Stimulated activated memory B cell treated with anti-CD40 and anti-IgM and Interleukin-4, amounts not matched to agents 10 μg/mL and 1 μg/mL and 100 μg/mL, for 72 hours (primary cell): ENCODE data around the gene FASLG.
"Not testable (repeated sequence)": the region's sequence is repeated elsewhere in the genome, so short reads cannot be mapped to it uniquely, and the experiment has no call there.

Experiments used
- ATAC-seq: fragments of 150-1000 bp; cut with Tn5 transposase; 2 replicates; pipeline ENCODE4 v1.10.0; 2021
- H3K27ac Mint-ChIP-seq: one replicate; pipeline ENCODE4 v1.8.0; 2022; ENCODE audit warnings: mild to moderate bottlenecking, mixed read lengths
- H3K27me3 Mint-ChIP-seq: one replicate; pipeline ENCODE4 v1.8.0; 2022; ENCODE audit warnings: mixed read lengths
- H3K36me3 Mint-ChIP-seq: one replicate; pipeline ENCODE4 v1.8.0; 2022; ENCODE audit warnings: mixed read lengths
- H3K4me1 Mint-ChIP-seq: one replicate; pipeline ENCODE4 v1.8.0; 2022; ENCODE audit warnings: mixed read lengths
- H3K4me3 Mint-ChIP-seq: one replicate; pipeline ENCODE4 v1.8.0; 2022; ENCODE audit warnings: mild to moderate bottlenecking, moderate library complexity, mixed read lengths
- H3K9me3 Mint-ChIP-seq: one replicate; pipeline ENCODE4 v1.8.0; 2022; ENCODE audit warnings: mixed read lengths

The FASLG gene

DNA sequence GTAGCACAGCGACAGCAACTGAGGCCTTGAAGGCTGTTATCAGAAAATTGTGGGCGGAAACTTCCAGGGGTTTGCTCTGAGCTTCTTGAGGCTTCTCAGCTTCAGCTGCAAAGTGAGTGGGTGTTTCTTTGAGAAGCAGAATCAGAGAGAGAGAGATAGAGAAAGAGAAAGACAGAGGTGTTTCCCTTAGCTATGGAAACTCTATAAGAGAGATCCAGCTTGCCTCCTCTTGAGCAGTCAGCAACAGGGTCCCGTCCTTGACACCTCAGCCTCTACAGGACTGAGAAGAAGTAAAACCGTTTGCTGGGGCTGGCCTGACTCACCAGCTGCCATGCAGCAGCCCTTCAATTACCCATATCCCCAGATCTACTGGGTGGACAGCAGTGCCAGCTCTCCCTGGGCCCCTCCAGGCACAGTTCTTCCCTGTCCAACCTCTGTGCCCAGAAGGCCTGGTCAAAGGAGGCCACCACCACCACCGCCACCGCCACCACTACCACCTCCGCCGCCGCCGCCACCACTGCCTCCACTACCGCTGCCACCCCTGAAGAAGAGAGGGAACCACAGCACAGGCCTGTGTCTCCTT is at the start of gene FASLG:
Gene FASLG, plus strand, starts transcription at position 233 of the 583 bp plus-strand sequence. Its CDS starts 99 bp downstream, at position 332.
- no peak within 1 kb of the TSS for H3K4me3 Mint-ChIP-seq
- peaks cover 8% of the 10 kb centered on the region for H3K27me3 Mint-ChIP-seq
- peaks cover 19% of the 10 kb centered on the region for H3K4me1 Mint-ChIP-seq
- H3K27ac Mint-ChIP-seq, result no peak within 1 kb of the TSS
- H3K36me3 Mint-ChIP-seq, result no peaks in the 10 kb centered on the region
- peaks cover 4% of the 10 kb centered on the region for H3K9me3 Mint-ChIP-seq
- ATAC-seq, result peak; percentile 22

DNA sequence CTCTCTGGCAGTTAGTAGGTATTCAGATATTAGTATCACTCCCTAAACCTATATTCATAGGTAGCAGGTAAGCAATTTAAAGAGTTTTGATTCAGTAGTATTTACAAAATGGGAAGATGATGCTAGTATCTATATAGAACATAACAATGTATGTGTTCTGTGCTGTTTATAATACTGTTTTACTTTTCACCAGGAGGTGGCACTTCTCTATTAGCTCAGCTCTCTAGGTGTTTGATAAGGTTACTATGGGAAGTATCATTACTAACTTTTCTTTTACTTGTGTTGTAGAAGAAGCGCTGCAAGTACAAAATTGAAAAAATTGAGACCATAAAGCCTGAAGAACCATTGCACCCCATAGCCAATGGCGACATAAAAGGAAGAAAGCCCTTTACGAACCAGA is 49.4 kb upstream of the FASLG start:
- Mint-ChIP-seq H3K27ac (no peak overlapping the region), H3K4me3 (no peak overlapping the region), H3K4me1 (no peaks in the 10 kb centered on the region), H3K36me3 (peaks cover 38% of the 10 kb centered on the region), H3K27me3 (no peaks in the 10 kb centered on the region), H3K9me3 (no peaks in the 10 kb centered on the region)
- no peak for ATAC-seq

GRCh38 chr1:172612478-172612877 is 46.4 kb upstream of the FASLG start:
- no peak overlapping the region for H3K27ac Mint-ChIP-seq
- no peaks in the 10 kb centered on the region for H3K4me1 Mint-ChIP-seq
- peaks cover 9% of the 10 kb centered on the region for H3K9me3 Mint-ChIP-seq
- H3K4me3 Mint-ChIP-seq, result no peak overlapping the region
- no peak for ATAC-seq
- no peaks in the 10 kb centered on the region for H3K27me3 Mint-ChIP-seq
- H3K36me3 Mint-ChIP-seq, result peaks cover 21% of the 10 kb centered on the region

- Mint-ChIP-seq H3K4me1 (no peaks in the 10 kb centered on the region), H3K27ac (no peak overlapping the region)
- no peak for ATAC-seq
These were observed 45.6 kb upstream of the FASLG start for GRCh38 chr1:172613294-172613693.

DNA sequence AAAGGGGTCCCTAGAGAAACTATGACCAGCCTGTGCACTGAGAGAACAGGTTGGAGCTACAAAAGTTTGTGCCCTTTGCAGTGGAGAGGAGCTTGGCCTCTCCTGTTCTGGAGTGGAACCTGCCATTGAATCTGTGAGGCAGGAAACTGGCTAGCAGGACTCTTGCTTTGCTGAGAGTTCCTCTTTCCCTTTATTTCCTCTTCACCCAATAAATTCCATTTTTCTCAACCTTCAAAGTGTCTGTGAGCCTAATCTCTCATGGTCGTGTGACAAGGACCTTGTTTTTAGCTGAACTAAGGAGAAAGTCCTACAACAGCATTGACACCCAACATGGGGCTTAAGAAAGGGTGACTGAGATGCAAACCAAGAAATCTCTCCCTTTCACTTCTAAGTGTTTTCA is 42.7 kb upstream of the FASLG start:
- Mint-ChIP-seq H3K9me3 (peaks cover 20% of the 10 kb centered on the region), H3K27me3 (no peaks in the 10 kb centered on the region), H3K4me3 (no peak overlapping the region), H3K4me1 (no peaks in the 10 kb centered on the region), H3K36me3 (peaks cover 14% of the 10 kb centered on the region), H3K27ac (no peak overlapping the region)
- no peak for ATAC-seq

More at GRCh38 chr1:172613294-172613693, 45.6 kb upstream of the FASLG start:
- Mint-ChIP-seq H3K9me3 (peaks cover 11% of the 10 kb centered on the region), H3K27me3 (no peaks in the 10 kb centered on the region), H3K4me3 (no peak overlapping the region), H3K36me3 (peaks cover 21% of the 10 kb centered on the region)

DNA sequence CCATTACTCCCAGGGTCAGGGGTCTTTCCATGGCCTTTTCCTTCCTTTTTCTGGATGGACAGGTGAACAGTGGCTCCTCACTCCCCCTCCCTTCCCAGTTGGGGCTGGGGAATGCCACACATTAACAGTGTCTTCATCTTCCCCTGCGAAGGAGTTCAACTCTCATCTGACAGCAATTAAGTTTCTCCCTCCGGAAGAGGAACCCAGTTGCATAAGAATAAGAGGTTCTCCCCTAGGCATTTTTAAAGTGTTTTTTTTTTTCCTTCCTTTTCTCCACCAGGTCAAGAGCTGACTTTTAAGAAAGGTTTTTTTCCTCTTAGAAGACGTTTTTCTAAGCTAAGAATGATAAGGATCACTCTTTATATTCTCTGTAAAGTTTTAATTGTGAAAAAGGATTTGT is 42.3 kb upstream of the FASLG start:
- no peaks in the 10 kb centered on the region for H3K4me1 Mint-ChIP-seq
- peaks cover 23% of the 10 kb centered on the region for H3K9me3 Mint-ChIP-seq
- no peak overlapping the region for H3K27ac Mint-ChIP-seq
- H3K36me3 Mint-ChIP-seq, result peaks cover 10% of the 10 kb centered on the region
- ATAC-seq, result no peak
- H3K4me3 Mint-ChIP-seq, result no peak overlapping the region
- H3K27me3 Mint-ChIP-seq, result no peaks in the 10 kb centered on the region

DNA sequence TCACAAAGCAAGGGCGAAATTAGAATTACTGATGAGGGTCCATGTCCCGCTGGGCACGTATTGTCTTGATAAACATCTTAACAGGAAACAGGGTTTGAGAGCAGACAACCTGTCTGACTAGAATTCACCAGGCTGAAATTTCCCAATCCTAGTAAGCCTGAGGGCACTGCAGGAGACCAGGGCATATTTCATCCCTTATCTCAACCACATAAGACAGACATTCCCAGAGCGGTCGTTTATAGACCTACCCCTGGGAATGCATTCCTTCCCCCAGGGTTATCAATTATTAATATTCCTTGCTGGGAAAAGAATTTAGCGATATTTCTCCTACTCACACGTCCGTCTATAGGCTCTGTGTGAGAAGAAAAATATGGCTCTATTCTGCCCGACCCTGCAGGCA is 38.3 kb upstream of the FASLG start:
- not testable (repeated sequence) for H3K4me1 Mint-ChIP-seq, H3K27ac Mint-ChIP-seq
- peaks cover 20% of the 10 kb centered on the region for H3K9me3 Mint-ChIP-seq

GRCh38 chr1:172622541-172622940 is 36.4 kb upstream of the FASLG start:
- H3K27me3 Mint-ChIP-seq, result no peaks in the 10 kb centered on the region
- peaks cover 9% of the 10 kb centered on the region for H3K36me3 Mint-ChIP-seq
- no peak overlapping the region for H3K4me3 Mint-ChIP-seq
- no peaks in the 10 kb centered on the region for H3K4me1 Mint-ChIP-seq
- H3K9me3 Mint-ChIP-seq, result peaks cover 14% of the 10 kb centered on the region
- no peak overlapping the region for H3K27ac Mint-ChIP-seq
- ATAC-seq, result no peak

More for the DNA sequence above, 38.3 kb upstream of the FASLG start:
- not testable (repeated sequence) for H3K27me3 Mint-ChIP-seq, H3K36me3 Mint-ChIP-seq, ATAC-seq, H3K4me3 Mint-ChIP-seq

GRCh38 chr1:172623748-172624147 is 35.2 kb upstream of the FASLG start:
- no peak overlapping the region for H3K27ac Mint-ChIP-seq
- no peak overlapping the region for H3K4me3 Mint-ChIP-seq
- H3K27me3 Mint-ChIP-seq, result no peaks in the 10 kb centered on the region
- peaks cover 12% of the 10 kb centered on the region for H3K9me3 Mint-ChIP-seq
- no peak for ATAC-seq
- H3K4me1 Mint-ChIP-seq, result peaks cover 6% of the 10 kb centered on the region
- H3K36me3 Mint-ChIP-seq, result peaks cover 9% of the 10 kb centered on the region

DNA sequence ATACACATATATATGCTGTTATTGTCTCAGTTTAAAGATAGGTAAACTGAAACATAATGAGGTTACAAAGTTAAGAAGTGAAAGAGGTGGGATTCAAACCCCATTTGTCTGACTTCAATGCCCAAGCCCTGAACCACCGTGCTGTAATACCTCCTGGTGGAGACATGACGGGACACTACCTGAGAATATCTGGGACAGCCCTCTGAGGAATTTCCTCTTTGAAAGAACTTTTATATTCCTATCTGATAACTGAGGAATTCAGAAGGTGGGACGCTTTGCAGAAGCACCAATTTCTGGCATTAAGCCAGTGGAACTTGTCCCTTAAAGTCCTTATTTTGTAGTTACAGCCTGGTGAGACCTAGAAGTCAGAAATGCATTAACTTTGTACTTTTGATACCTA is 32.1 kb upstream of the FASLG start:
- Mint-ChIP-seq H3K27ac (no peak overlapping the region), H3K36me3 (no peaks in the 10 kb centered on the region), H3K4me3 (no peak overlapping the region), H3K9me3 (no peaks in the 10 kb centered on the region), H3K4me1 (peaks cover 6% of the 10 kb centered on the region), H3K27me3 (no peaks in the 10 kb centered on the region)
- no peak for ATAC-seq

DNA sequence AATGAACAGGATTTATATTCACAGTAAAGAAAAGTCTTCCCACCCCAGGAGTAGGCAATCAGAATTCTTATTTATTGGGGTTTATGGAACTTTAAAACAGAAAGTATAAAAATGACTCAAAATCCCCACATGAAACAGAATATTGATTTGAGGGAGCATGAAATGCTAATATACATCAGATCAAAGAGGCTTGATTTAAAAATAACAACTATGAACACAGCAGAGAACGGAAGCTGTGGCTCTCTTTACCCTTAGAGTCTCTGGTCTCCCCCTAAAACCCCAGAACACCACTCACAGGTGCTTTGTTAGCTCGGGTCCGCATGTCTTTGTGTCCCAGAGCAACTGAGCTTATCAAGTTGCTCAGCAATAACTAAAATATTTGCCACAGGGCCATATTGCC is 31.2 kb upstream of the FASLG start:
- Mint-ChIP-seq H3K9me3 (no peaks in the 10 kb centered on the region), H3K4me1 (peaks cover 6% of the 10 kb centered on the region), H3K36me3 (no peaks in the 10 kb centered on the region), H3K4me3 (no peak overlapping the region), H3K27ac (no peak overlapping the region), H3K27me3 (no peaks in the 10 kb centered on the region)
- no peak for ATAC-seq

DNA sequence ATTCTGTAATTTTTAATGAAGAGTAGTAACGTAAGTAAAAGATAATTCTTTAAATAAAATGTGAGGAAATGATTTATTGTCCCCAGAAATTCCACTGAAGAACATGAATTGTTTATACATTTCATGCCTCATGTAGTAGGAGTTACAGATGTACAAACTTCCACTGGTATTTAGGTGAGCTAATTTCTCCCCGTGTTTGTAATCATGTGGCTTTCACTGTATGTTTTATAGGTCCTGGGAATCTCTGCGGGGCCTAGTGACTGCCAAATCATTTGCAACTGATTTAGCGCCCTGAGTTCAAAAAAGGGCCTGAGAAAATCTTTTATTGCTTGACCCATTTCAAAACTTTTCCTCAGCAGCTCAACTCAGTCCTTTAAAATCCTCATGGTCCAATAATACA is 30.5 kb upstream of the FASLG start:
- Mint-ChIP-seq H3K27me3 (no peaks in the 10 kb centered on the region), H3K4me1 (peaks cover 6% of the 10 kb centered on the region), H3K36me3 (no peaks in the 10 kb centered on the region), H3K27ac (no peak overlapping the region), H3K4me3 (no peak overlapping the region), H3K9me3 (no peaks in the 10 kb centered on the region)
- no peak for ATAC-seq

DNA sequence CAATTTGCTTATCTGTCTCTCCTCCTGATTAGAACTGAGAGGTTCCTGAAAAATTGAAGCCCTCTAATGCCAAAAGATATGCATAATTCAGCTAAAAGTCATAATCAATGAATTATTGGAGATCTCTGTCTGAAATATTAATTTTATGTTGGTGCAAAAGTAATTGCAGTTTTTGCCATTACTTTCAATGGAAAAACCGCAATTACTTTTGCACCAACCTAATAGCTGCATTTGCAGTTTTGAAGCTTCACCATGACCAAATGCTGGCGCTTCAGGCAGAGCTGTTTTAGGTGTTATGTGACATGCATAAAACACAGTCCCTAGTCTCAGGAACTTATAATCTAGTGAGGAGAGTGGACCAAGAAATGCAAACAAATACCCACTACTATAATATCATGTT is 29.7 kb upstream of the FASLG start:
- Mint-ChIP-seq H3K9me3 (no peaks in the 10 kb centered on the region), H3K36me3 (no peaks in the 10 kb centered on the region), H3K27me3 (no peaks in the 10 kb centered on the region), H3K4me1 (peaks cover 6% of the 10 kb centered on the region), H3K27ac (no peak overlapping the region), H3K4me3 (no peak overlapping the region)
- ATAC-seq, result no peak

GRCh38 chr1:172629638-172630037 is 29.3 kb upstream of the FASLG start:
- H3K27me3 Mint-ChIP-seq, result no peaks in the 10 kb centered on the region
- H3K27ac Mint-ChIP-seq, result no peak overlapping the region
- no peaks in the 10 kb centered on the region for H3K9me3 Mint-ChIP-seq
- no peaks in the 10 kb centered on the region for H3K36me3 Mint-ChIP-seq
- no peak overlapping the region for H3K4me3 Mint-ChIP-seq
- no peak for ATAC-seq
- H3K4me1 Mint-ChIP-seq, result peaks cover 6% of the 10 kb centered on the region

DNA sequence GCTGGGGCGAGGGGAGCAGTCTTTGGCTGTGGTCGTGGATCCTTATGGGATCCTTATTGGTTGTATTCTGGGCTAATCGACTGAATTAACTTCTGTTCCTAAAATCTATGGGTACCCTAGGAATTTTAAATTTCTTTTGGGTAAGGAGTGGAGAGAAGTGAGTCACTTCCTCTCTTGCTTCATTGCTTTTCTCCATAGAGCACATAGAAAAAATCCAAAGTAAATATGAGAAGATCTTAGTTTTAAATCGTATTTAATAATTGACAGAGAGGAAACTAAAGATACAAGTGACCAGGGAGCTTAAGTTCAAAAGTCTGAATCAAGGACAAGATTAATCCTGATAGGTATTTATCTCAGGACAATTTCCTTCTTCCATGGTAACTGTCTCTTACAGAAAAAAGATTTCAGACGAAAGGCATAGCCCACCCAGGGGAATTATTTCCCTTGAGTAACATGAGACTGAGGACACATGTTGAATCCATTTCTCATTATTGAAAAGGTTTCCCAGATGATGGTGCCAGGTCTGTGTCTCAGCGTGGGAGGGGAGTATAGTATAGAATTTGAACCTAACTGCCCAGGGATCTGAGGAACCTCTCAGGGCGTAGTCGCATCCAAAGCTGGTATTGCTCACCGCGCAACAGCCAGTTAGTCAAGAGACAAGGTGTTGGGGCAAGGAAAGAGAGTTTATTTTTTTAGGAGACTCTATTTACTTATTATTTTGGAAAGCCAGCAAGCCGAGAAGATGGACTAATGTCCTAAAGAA is 28.7 kb upstream of the FASLG start:
- ATAC-seq, result no peak
- Mint-ChIP-seq H3K4me3 (no peak overlapping the region), H3K27ac (no peak overlapping the region), H3K36me3 (no peaks in the 10 kb centered on the region), H3K27me3 (no peaks in the 10 kb centered on the region), H3K9me3 (no peaks in the 10 kb centered on the region), H3K4me1 (peaks cover 6% of the 10 kb centered on the region)

- Mint-ChIP-seq H3K9me3 (no peaks in the 10 kb centered on the region), H3K4me3 (no peak overlapping the region), H3K36me3 (no peaks in the 10 kb centered on the region), H3K27ac (no peak overlapping the region), H3K4me1 (peaks cover 6% of the 10 kb centered on the region), H3K27me3 (no peaks in the 10 kb centered on the region)
- ATAC-seq, result no peak
These were observed 28.0 kb upstream of the FASLG start for GRCh38 chr1:172630868-172631267.
